Spleen (tissue), 11 donors: ENCODE data around the gene AADAC. TPM values are rescaled to one million over a fixed set of nuclear protein-coding genes. Genes with fewer than 3 reads are reported as not detected.
"Not testable (repeated sequence)": the region's sequence is repeated elsewhere in the genome, so short reads cannot be mapped to it uniquely, and the experiment has no call there.

Source experiments
- DNase-seq: peaks from one replicate; pipeline ENCODE4 v3.0.0-alpha.2; 2020
- H3K27ac ChIP-seq, 8 donors: fragments of 200-600 bp; sonication (generic) in 7 of 8; 1 replicate in 4 of 8; 2 replicates in 4 of 8; pipeline versions ENCODE4 v1.5.0 to v1.8.0; 2016 to 2021; ENCODE audit warnings: inconsistent platforms in 4 of 8, mild to moderate bottlenecking in 4 of 8, moderate library complexity in 1 of 8
- H3K27me3 ChIP-seq, 7 donors: fragments of 200-600 bp; sonication (generic) in 6 of 7; replicated peaks in 1 of 7; 1 replicate in 4 of 7; 2 replicates in 3 of 7; pipeline versions ENCODE4 v1.5.0 to v1.8.0; 2016 to 2021; ENCODE audit warnings: inconsistent platforms in 3 of 7, mild to moderate bottlenecking in 1 of 7
- H3K36me3 ChIP-seq, 6 donors: fragments of 200-600 bp; sonication (generic) in 5 of 6; 1 replicate in 4 of 6; 2 replicates in 2 of 6; pipeline versions ENCODE4 v1.5.0 to v1.8.0; 2016 to 2021; ENCODE audit warnings: inconsistent platforms in 2 of 6
- H3K4me1 ChIP-seq, 6 donors: fragments of 200-600 bp; sonication (generic) in 5 of 6; 1 replicate in 3 of 6; 2 replicates in 3 of 6; pipeline versions ENCODE4 v1.5.0 to v1.8.0; 2016 to 2021; ENCODE audit warnings: inconsistent platforms in 3 of 6
- H3K4me3 ChIP-seq, 8 donors: fragments of 200-600 bp; sonication (generic) in 7 of 8; 1 replicate in 4 of 8; 2 replicates in 4 of 8; pipeline versions ENCODE4 v1.5.0 to v1.8.0; 2016 to 2021; ENCODE audit warnings: inconsistent platforms in 4 of 8, mild to moderate bottlenecking in 4 of 8, moderate library complexity in 2 of 8
- H3K9me3 ChIP-seq, 8 donors: fragments of 200-600 bp; sonication (generic) in 7 of 8; 1 replicate in 4 of 8; 2 replicates in 4 of 8; pipeline versions ENCODE4 v1.5.0 to v1.8.0; 2016 to 2021; ENCODE audit warnings: inconsistent platforms in 4 of 8
- POLR2A ChIP-seq, 3 donors: fragments of 450-650 bp; IDR thresholded peaks; one replicate each; pipeline ENCODE4 v1.5.1; 2017; ENCODE audit warnings: antibody characterized with exemption in 3 of 3, mild to moderate bottlenecking in 1 of 3
- POLR2AphosphoS5 ChIP-seq, 3 donors: sonication (generic); formaldehyde crosslinking; IDR thresholded peaks; one replicate each; pipeline ENCODE4 v1.5.1; 2017; ENCODE audit warnings: antibody characterized with exemption in 3 of 3
- WGBS, 5 donors: extraction: QIAGEN DNeasy Blood & Tissue Kit in 3 of 5; methylation state at CpG; one replicate each; pipeline versions ENCODE4 v1.1.5 to v1.1.7; 2013 to 2018; 5-methylcytosine and 5-hydroxymethylcytosine counted together
- intact Hi-C: fragments of 100-400 bp; cut with DNase I; formaldehyde crosslinking; loops from one replicate; pipeline ENCODE4 v1.15.0; 2023; ENCODE audit warnings: low total_unique reads
- polyA plus RNA-seq, 3 donors: library from polyadenylated mRNA; stranded (reverse); fragments of 200-250 nt; gene quantifications; one replicate each; pipeline ENCODE4 v1.2.1, GENCODE V29; 2013
- total RNA-seq, 7 donors: library from RNA; depleted of rRNA in 3 of 7; stranded (reverse); fragments of >200 nt in 3 of 7; fragmentation: NEBNext Ultra II Directional in 4 of 7; extraction: Animal tissue kit (Norgen Biotek cat#: 25700) in 4 of 7; gene quantifications; one replicate each; pipeline versions ENCODE4 v1.1.0 to v1.2.1, GENCODE V29; 2016 to 2021
- TF ChIP-seq, protein P1 (sequence below), 11 experiments: fragments of 200-600 bp in 7 of 11; fragments of 450-650 bp in 4 of 11; sonication (generic) in 4 of 11; IDR thresholded peaks in 8 of 11; conservative IDR thresholded peaks in 3 of 11; 1 replicate in 7 of 11; 2 replicates in 4 of 11; pipeline versions ENCODE4 v1.4.0 to v1.8.0; 2016 to 2021; ENCODE audit warnings: antibody characterized with exemption in 11 of 11, inconsistent platforms in 4 of 11, mild to moderate bottlenecking in 1 of 11
- donor health status: healthy with polysubstance abuse.
- donor health status: DM: no; HTN: no; CAD: no; lungs with moderate emphysema.
- donor health status: DM: no; HTN: no; CAD: no.
- donor health status: Bipolar disorder and iron deficiency.
- donor health status: healthy.
- donor health status: DM: no; HTN: no; CAD: no.
- donor health status: DM: yes; HTN: yes; CAD: no.

Gene AADAC
- total and polyA plus RNA-seq, 10 donors: 0.22 TPM; not detected in 9

DNA sequence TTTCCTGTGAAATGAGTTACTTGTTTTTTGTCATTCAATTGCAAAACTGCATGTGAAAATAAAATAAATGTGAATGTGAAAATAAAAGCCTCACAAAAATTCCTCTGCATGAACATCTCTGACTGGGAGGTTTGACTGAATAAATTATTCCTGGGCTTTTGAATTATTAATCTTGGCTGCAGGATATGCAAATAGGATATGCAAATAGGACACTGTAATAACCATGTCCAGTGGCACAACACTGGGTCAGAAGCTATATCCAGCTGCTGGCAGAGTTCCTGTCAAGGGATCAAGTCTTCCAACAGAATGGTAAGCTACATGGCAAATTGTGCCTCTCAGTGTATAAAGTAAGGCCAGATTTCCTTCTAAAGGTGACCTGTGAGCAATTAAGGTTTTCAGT is 59.5 kb downstream of the AADAC start, which contains the start of gene SUCNR1:
SUCNR1 (plus strand) TSS at position 246 of the 400 bp plus-strand sequence. CDS start 6,250 bp downstream, outside the sequence.
- Histone ChIP-seq H3K4me1 (peaks cover 0 to 60% (median 20%) of the 10 kb centered on the region in 6 donors), H3K36me3 (no peaks in the 10 kb centered on the region), H3K27me3 (no peaks in the 10 kb centered on the region), H3K4me3 (peak within 1 kb of the TSS in 1 of 8 donors; percentile 33), H3K27ac (peak within 1 kb of the TSS in 7 of 8 donors; percentile 14 to 80 (median 75)), H3K9me3 (no peaks in the 10 kb centered on the region)
- intact Hi-C loops: no loop called here
- TF ChIP-seq POLR2AphosphoS5 (IDR thresholded peaks at IDR 0.05) (peak in 1 of 3 donors; percentile 63), POLR2A (IDR thresholded peaks at IDR 0.05) (peak in 1 of 3 donors; percentile 24)
- TF ChIP-seq, protein P1, sequence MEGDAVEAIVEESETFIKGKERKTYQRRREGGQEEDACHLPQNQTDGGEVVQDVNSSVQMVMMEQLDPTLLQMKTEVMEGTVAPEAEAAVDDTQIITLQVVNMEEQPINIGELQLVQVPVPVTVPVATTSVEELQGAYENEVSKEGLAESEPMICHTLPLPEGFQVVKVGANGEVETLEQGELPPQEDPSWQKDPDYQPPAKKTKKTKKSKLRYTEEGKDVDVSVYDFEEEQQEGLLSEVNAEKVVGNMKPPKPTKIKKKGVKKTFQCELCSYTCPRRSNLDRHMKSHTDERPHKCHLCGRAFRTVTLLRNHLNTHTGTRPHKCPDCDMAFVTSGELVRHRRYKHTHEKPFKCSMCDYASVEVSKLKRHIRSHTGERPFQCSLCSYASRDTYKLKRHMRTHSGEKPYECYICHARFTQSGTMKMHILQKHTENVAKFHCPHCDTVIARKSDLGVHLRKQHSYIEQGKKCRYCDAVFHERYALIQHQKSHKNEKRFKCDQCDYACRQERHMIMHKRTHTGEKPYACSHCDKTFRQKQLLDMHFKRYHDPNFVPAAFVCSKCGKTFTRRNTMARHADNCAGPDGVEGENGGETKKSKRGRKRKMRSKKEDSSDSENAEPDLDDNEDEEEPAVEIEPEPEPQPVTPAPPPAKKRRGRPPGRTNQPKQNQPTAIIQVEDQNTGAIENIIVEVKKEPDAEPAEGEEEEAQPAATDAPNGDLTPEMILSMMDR (IDR thresholded peaks at IDR 0.05 in 8 of 11, conservative IDR thresholded peaks at IDR 0.05 in 3 of 11): no peak
- DNase-seq: no peak

DNA sequence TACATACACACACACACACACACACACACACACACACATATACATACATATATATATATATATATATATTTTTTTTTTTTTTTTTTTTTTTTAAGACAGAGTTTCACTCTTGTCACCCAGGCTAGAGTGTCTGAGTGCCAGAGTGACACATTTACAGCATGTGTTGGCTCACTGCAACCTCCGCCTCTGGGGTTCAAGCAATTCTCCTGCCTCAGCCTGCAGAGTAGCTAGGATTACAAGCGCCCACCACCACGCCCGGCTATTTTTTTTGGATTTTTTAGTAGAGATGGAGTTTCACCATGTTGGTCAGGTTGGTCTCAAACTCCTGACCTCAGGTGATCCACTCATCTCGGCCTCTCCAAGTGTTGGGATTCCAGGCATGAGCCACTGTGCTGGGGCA is 60.2 kb downstream of the AADAC start:
- 56 to 89% (median 73%) methylated on average over 5 of the region's 5 CpGs for WGBS, 5 donors
- H3K9me3 ChIP-seq, DNase-seq, H3K36me3 ChIP-seq, H3K27me3 ChIP-seq, intact Hi-C loops: not testable (repeated sequence)
- Histone ChIP-seq H3K4me1 (peaks cover 0 to 55% (median 20%) of the 10 kb centered on the region in 6 donors), H3K27ac (peak overlapping the region in 7 of 8 donors; percentile 6 to 80 (median 66)), H3K4me3 (peak overlapping the region in 1 of 8 donors; percentile 33)

DNA sequence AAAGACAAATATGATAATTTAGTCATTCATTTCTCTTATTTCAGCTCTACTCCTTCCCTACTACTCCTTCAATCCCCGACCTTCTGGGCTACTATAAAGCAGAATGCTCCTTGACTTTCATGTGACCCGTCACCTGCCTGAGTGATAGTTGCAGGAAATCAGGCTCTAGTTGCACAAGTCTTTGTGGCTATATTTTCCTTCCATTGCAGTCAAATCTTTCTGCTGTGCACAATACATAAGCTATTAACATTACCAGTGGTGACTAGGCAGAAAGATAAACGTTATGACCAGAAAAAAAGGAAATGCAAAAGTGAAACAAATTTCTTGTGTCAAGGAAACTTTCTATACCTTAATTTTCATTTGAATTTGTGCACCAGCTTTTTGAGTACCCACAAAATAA is 61.8 kb downstream of the AADAC start:
- Histone ChIP-seq H3K4me1 (peaks cover 0 to 65% (median 30%) of the 10 kb centered on the region in 6 donors), H3K36me3 (no peaks in the 10 kb centered on the region), H3K27me3 (no peaks in the 10 kb centered on the region), H3K9me3 (no peaks in the 10 kb centered on the region), H3K27ac (peak overlapping the region in 6 of 8 donors; percentile 66 to 80 (median 78)), H3K4me3 (peak overlapping the region in 2 of 8 donors; percentile 5 to 36)
- intact Hi-C loops: no loop called here
- TF ChIP-seq POLR2AphosphoS5 (IDR thresholded peaks at IDR 0.05): peak in 1 of 3 donors; percentile 41
- TF ChIP-seq, protein P1 (IDR thresholded peaks at IDR 0.05 in 8 of 11, conservative IDR thresholded peaks at IDR 0.05 in 3 of 11): no peak
- no peak for DNase-seq
- WGBS, 5 donors: 18 to 29% (median 23%) methylated on average over 3 of the region's 3 CpGs

GRCh38 chr3:151877269-151877668 is 63.4 kb downstream of the AADAC start:
- intact Hi-C loops: no loop called here
- TF ChIP-seq POLR2A (IDR thresholded peaks at IDR 0.05) (no peak), POLR2AphosphoS5 (IDR thresholded peaks at IDR 0.05) (no peak)
- TF ChIP-seq, protein P1 (IDR thresholded peaks at IDR 0.05 in 8 of 11, conservative IDR thresholded peaks at IDR 0.05 in 3 of 11): no peak
- DNase-seq: no peak
- H3K4me3 ChIP-seq: no peak overlapping the region
- H3K4me1 ChIP-seq: peaks cover 0 to 50% (median 20%) of the 10 kb centered on the region in 6 donors
- H3K27ac ChIP-seq: peak overlapping the region in 2 of 8 donors; percentile 80
- H3K36me3 ChIP-seq: no peaks in the 10 kb centered on the region
- H3K9me3 ChIP-seq: no peaks in the 10 kb centered on the region
- WGBS, 5 donors: 70 to 93% (median 81%) methylated on average over 2 of the region's 2 CpGs
- no peaks in the 10 kb centered on the region for H3K27me3 ChIP-seq

Other genes starting within 250 kb of the AADAC start
- not detected for gene AADACL2, start 80.2 kb upstream of the AADAC start, total RNA-seq
- gene AADACL2, start 80.2 kb upstream of the AADAC start, polyA plus RNA-seq: not detected
- gene SUCNR1, start 59.5 kb downstream of the AADAC start, total RNA-seq: 10 to 100 TPM in 5 of 7 donors, 1 to 10 TPM in 2; 6.5 to 21.5 (median 11.7) TPM
- gene SUCNR1, start 59.5 kb downstream of the AADAC start, polyA plus RNA-seq: under 1 TPM; 0.37 to 0.96 (median 0.65) TPM